DMS 273 treated with DMSO at 0.1 percent for 48 hours (cell line): ENCODE results near the gene TTLL12.

ENCODE experiments used
- DNase-seq: peaks from one replicate; lab custom pipeline; 2025; lab: John Stamatoyannopoulos, UW

Gene TTLL12

GRCh38 chr22:43127166-43127908, 59.6 kb downstream of the TTLL12 start:
- no peak for DNase-seq

GRCh38 chr22:43126501-43127165, 60.3 kb downstream of the TTLL12 start:
- DNase-seq, result no peak

DNA sequence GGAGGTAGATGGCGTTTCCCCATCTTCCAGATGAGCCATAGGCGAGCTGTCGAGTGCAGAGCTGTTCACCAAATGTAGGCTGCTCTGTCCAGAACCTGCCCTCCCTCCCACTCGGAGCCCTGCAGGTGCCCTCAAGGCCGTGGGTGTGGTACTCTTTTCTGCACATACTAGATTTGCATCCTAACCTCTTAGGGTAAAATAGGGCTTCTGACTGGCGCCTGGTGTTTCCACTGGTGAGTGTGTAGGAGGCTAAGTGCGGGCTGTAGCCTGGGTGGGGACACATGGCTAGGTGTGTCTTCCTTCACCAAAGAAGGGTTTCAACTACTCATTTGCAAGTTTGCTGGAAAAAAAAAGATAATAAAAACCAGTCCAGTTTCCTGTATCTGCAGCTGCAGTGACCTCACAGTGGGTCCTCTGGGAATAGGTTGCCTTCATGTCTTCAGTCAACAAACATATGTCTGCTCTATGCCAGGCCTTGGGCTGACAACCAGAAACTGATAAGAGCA, 67.9 kb downstream of the TTLL12 start:
- DNase-seq, result no peak

DNA sequence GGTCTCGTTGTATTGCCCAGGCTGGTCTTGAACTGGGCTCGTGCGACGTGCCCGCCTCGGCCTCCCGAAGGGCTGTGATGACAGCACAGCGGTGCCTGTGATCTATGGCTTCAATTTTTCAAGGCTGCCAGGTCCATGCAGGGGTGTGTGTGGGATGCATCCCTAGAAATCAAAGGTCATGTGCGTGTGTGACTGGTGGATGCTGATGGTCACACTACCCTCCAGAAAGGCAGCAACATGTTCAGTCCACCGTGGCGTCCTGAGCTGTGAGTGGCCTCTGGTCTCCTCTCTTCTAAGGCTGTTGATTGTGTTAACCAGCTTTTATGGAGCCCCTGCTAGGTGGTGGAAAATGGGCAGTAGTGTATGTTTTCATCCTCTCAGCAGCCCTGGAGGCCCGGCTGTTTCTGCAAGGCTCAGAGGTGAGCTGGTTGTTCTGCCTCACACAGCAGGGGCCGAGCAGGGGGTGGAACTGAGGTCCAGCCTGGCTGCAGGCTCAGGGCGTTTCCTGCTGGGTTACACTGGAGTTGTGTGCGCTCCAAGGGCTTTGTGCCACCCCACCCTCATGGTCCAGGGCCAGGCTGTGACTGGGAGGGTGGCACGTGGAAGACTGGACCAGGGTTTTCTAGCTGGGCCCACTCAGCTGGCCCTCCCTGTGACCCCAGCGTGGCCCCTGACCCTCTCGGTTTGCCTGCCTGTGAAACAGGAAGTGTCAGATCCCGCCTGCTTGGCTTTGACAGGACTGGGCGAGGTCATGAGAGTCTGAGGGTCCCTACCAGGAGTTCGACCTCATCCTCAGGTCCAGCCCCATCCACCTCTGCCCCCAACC, 68.7 kb downstream of the TTLL12 start:
- DNase-seq, result no peak

DNA sequence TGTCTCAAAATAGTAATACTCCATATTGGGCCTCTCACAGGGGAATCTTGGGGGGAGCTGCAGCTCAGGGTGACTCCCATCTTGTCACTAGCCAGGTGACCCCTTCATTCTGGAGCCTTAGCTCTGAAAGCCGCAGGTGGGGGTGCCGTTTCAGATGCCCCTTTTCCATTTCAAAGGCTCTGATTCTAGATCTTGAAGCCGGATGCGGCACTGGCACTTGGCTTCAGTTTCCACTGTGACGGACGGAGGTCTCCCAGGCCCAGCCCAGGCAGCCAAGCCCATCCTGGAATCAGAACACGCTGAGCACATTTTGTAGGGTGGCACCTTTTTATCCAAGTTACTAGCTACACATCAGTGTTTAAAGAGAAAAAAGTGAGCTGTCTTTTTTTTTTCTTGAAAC, 70.0 kb downstream of the TTLL12 start:
- DNase-seq, result no peak
